ENCODE data around the gene PDIK1L.

The PDIK1L gene

GRCh38 chr1:26158271-26158907 is 46.8 kb downstream of the PDIK1L start:
- DNase-seq = no peak

GRCh38 chr1:26158908-26159742 is 47.5 kb downstream of the PDIK1L start, which contains the start of gene FAM110D:
FAM110D (plus strand) TSS chr1:26159079; CDS start chr1:26161292, 2,213 bp downstream.
- DNase-seq = no peak

GRCh38 chr1:26159743-26160039 is 48.1 kb downstream of the PDIK1L start:
- no peak for DNase-seq

- no peak for DNase-seq
Measured at GRCh38 chr1:26160527-26161414, 49.1 kb downstream of the PDIK1L start.

- DNase-seq = no peak
Measured at GRCh38 chr1:26161415-26162219, 50.0 kb downstream of the PDIK1L start.

GRCh38 chr1:26162220-26162709 is 50.6 kb downstream of the PDIK1L start:
- no peak for DNase-seq

- no peak for DNase-seq
Measured at GRCh38 chr1:26163684-26164035, 52.0 kb downstream of the PDIK1L start.

GRCh38 chr1:26164036-26164860 is 52.6 kb downstream of the PDIK1L start:
- peak; percentile 34 for DNase-seq

GRCh38 chr1:26164861-26165842 is 53.5 kb downstream of the PDIK1L start:
- no peak for DNase-seq

- DNase-seq = no peak
Measured at GRCh38 chr1:26166719-26167281, 55.2 kb downstream of the PDIK1L start.

GRCh38 chr1:26168410-26169197 is 57.0 kb downstream of the PDIK1L start, which contains the start of gene C1orf232:
C1orf232 (minus strand) TSS chr1:26168963; CDS start chr1:26168499, 464 bp downstream.
- no peak for DNase-seq

- no peak for DNase-seq
Measured at GRCh38 chr1:26169198-26169554, 57.6 kb downstream of the PDIK1L start.

GRCh38 chr1:26169669-26170471 is 58.2 kb downstream of the PDIK1L start, which contains the start of gene ZNF593:
ZNF593 (plus strand) TSS chr1:26169908; CDS start chr1:26169984, 76 bp downstream.
- DNase-seq = peak; percentile 74

GRCh38 chr1:26170472-26170821 is 58.8 kb downstream of the PDIK1L start:
- no peak for DNase-seq

- DNase-seq = no peak
Measured at GRCh38 chr1:26171084-26172072, 59.8 kb downstream of the PDIK1L start, which contains the start of gene ZNF593OS. ZNF593OS (minus strand) TSS chr1:26171832; CDS start chr1:26171661, 171 bp downstream.
